HepG2 (cell line): ENCODE data around the gene ACSF3. TPM values are rescaled to one million over a fixed set of nuclear protein-coding genes. Genes with fewer than 3 reads are reported as not detected.

Experiments used
- GATAD2A ChIP-seq: IDR thresholded peaks from 2 replicates; pipeline ENCODE4 v1.6.1; 2016
- MAFF ChIP-seq: IDR thresholded peaks from 2 replicates; pipeline ENCODE4 v1.6.1; 2011; ENCODE audit warnings: low read depth, low read length, improper control_type of control experiment
- NFYB ChIP-seq: sonication (generic); formaldehyde crosslinking; IDR thresholded peaks from 2 replicates; pipeline ENCODE4 v1.4.0; 2020; ENCODE audit warnings: missing genetic modification reagents
- RXRA ChIP-seq: sonication (generic); formaldehyde crosslinking; IDR thresholded peaks from 2 replicates; pipeline ENCODE4 v1.5.1; 2020; ENCODE audit warnings: missing genetic modification reagents
- SCMH1 ChIP-seq: sonication (generic); formaldehyde crosslinking; IDR thresholded peaks from 2 replicates; pipeline ENCODE4 v1.9.0; 2021; ENCODE audit warnings: missing genetic modification reagents, mild to moderate bottlenecking, borderline replicate concordance
- TCF7L2 ChIP-seq: IDR thresholded peaks from 2 replicates; pipeline ENCODE4 v1.6.1; 2011; ENCODE audit warnings: mild to moderate bottlenecking, low read depth, low read length, moderate library complexity
- ZIK1 ChIP-seq: sonication (generic); formaldehyde crosslinking; IDR thresholded peaks from 2 replicates; pipeline ENCODE4 v1.5.0; 2020; ENCODE audit warnings: mild to moderate bottlenecking, low read depth, missing genetic modification reagents, borderline replicate concordance
- ZNF333 ChIP-seq: sonication (generic); formaldehyde crosslinking; IDR thresholded peaks from 2 replicates; pipeline ENCODE4 v1.4.0; 2020; ENCODE audit warnings: mild to moderate bottlenecking, missing genetic modification reagents, borderline replicate concordance
- ZNF383 ChIP-seq: sonication (generic); formaldehyde crosslinking; IDR thresholded peaks from 2 replicates; pipeline ENCODE4 v1.4.0; 2020; ENCODE audit warnings: missing genetic modification reagents, mild to moderate bottlenecking, borderline replicate concordance
- ZNF773 ChIP-seq: sonication (generic); formaldehyde crosslinking; IDR thresholded peaks from 2 replicates; pipeline ENCODE4 v1.4.0; 2020; ENCODE audit warnings: missing genetic modification reagents, borderline replicate concordance
- polyA plus RNA-seq, 8 experiments: library from polyadenylated mRNA; depleted of rRNA in 3 of 8; stranded (reverse) in 7 of 8; unstranded in 1 of 8; fragments of >200 nt; fragmentation: Illumina TruSeq in 4 of 8; extraction: Trizol in 4 of 8; gene quantifications; 2 replicates each; pipeline versions ENCODE4 v1.2.1 to v1.2.3, GENCODE V29; 2011 to 2016; ENCODE audit warnings: low read depth in 4 of 8, missing spikeins in 1 of 8, mixed read lengths in 1 of 8; ENCODE audit not compliant: insufficient read depth in 1 of 8
- total RNA-seq, 5 experiments: library from RNA; depleted of rRNA; stranded (reverse); fragments of >200 nt; fragmentation: Illumina TruSeq; extraction: Trizol; gene quantifications; 2 replicates each; pipeline ENCODE4 v1.2.3, GENCODE V29; 2016; ENCODE audit warnings: low read depth in 1 of 5
- TF ChIP-seq, protein P1 (sequence below): sonication (generic); formaldehyde crosslinking; IDR thresholded peaks from 2 replicates; pipeline ENCODE4 v1.4.0; 2020; ENCODE audit warnings: missing genetic modification reagents, borderline replicate concordance
- TF ChIP-seq, protein P2 (sequence below): sonication (generic); formaldehyde crosslinking; IDR thresholded peaks from 2 replicates; pipeline ENCODE4 v1.4.0; 2020; ENCODE audit warnings: missing genetic modification reagents
- TF ChIP-seq, protein P3 (sequence below): sonication (generic); formaldehyde crosslinking; IDR thresholded peaks from 2 replicates; pipeline ENCODE4 v1.9.0; 2021; ENCODE audit warnings: missing genetic modification reagents, mild to moderate bottlenecking, borderline replicate concordance
- TF ChIP-seq, protein P4 (sequence below): sonication (generic); formaldehyde crosslinking; IDR thresholded peaks from 2 replicates; pipeline ENCODE4 v1.4.0; 2020; ENCODE audit warnings: missing genetic modification reagents

The ACSF3 gene
- total and polyA plus RNA-seq, 2 of the 13 experiments (the other 11 are each of a cell fraction or from before 2014, with no cell fraction given): 14.9 to 30.6 TPM

DNA sequence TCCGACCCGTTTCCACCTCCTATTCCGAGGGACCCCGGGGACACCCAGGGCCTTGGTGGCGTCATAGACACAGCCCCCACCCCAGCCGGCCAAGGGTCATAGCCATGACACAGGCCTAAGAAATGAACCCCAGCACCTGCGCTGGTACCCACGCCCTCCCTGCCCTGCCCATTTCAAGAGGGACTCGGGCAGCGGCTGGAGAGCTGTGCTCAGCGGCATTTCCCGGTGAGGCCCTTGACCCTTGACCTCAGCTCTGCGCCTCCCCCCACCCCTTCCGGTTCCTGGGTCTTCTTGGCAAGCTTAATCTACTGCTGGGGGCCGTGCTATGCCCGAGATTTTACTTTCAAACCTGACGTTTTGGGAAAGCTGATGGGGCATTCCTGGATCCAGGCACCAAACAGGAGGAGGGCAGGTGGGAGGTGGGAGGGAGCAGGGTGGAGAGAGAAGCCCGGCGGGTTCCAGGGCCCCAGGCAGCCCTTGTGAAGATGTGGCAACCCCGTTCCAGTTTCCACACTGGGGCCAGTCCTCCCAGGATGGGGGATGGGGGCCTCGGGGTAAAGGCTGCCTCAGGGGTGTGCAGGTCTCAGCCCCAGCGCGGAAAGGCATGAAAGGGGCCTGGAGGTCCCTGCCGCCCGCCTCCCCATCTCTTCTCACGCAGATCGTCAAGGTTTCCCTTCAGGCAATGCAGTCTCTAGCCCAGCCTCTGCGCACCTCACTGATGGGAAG is 106.6 kb downstream of the ACSF3 start, which contains the start of gene SLC22A31 (continued):
- TF ChIP-seq, protein P1, sequence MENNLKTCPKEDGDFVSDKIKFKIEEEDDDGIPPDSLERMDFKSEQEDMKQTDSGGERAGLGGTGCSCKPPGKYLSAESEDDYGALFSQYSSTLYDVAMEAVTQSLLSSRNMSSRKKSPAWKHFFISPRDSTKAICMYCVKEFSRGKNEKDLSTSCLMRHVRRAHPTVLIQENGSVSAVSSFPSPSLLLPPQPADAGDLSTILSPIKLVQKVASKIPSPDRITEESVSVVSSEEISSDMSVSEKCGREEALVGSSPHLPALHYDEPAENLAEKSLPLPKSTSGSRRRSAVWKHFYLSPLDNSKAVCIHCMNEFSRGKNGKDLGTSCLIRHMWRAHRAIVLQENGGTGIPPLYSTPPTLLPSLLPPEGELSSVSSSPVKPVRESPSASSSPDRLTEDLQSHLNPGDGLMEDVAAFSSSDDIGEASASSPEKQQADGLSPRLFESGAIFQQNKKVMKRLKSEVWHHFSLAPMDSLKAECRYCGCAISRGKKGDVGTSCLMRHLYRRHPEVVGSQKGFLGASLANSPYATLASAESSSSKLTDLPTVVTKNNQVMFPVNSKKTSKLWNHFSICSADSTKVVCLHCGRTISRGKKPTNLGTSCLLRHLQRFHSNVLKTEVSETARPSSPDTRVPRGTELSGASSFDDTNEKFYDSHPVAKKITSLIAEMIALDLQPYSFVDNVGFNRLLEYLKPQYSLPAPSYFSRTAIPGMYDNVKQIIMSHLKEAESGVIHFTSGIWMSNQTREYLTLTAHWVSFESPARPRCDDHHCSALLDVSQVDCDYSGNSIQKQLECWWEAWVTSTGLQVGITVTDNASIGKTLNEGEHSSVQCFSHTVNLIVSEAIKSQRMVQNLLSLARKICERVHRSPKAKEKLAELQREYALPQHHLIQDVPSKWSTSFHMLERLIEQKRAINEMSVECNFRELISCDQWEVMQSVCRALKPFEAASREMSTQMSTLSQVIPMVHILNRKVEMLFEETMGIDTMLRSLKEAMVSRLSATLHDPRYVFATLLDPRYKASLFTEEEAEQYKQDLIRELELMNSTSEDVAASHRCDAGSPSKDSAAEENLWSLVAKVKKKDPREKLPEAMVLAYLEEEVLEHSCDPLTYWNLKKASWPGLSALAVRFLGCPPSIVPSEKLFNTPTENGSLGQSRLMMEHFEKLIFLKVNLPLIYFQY: no peak; the same call in 1 of the 2 replicates
- no peak for TF ChIP-seq MAFF
- TF ChIP-seq ZNF333 (CRISPR knock-in tag): 0 out of 2 replicates have a peak, but pooled peaks have one; percentile 29
- no peak for TF ChIP-seq ZNF773 (CRISPR knock-in tag)
- TF ChIP-seq ZNF383 (CRISPR knock-in tag): no peak
- peak; percentile 80 for TF ChIP-seq RXRA (CRISPR knock-in tag)
- TF ChIP-seq ZIK1: no peak
- TF ChIP-seq GATAD2A (CRISPR knock-in tag): peak; percentile 58; the same call in 1 of the 2 replicates
- no peak for TF ChIP-seq TCF7L2
- TF ChIP-seq, protein P2, sequence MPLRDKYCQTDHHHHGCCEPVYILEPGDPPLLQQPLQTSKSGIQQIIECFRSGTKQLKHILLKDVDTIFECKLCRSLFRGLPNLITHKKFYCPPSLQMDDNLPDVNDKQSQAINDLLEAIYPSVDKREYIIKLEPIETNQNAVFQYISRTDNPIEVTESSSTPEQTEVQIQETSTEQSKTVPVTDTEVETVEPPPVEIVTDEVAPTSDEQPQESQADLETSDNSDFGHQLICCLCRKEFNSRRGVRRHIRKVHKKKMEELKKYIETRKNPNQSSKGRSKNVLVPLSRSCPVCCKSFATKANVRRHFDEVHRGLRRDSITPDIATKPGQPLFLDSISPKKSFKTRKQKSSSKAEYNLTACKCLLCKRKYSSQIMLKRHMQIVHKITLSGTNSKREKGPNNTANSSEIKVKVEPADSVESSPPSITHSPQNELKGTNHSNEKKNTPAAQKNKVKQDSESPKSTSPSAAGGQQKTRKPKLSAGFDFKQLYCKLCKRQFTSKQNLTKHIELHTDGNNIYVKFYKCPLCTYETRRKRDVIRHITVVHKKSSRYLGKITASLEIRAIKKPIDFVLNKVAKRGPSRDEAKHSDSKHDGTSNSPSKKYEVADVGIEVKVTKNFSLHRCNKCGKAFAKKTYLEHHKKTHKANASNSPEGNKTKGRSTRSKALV (CRISPR knock-in tag): peak; percentile 43
- no peak for TF ChIP-seq SCMH1 (CRISPR knock-in tag)
- TF ChIP-seq, protein P3, sequence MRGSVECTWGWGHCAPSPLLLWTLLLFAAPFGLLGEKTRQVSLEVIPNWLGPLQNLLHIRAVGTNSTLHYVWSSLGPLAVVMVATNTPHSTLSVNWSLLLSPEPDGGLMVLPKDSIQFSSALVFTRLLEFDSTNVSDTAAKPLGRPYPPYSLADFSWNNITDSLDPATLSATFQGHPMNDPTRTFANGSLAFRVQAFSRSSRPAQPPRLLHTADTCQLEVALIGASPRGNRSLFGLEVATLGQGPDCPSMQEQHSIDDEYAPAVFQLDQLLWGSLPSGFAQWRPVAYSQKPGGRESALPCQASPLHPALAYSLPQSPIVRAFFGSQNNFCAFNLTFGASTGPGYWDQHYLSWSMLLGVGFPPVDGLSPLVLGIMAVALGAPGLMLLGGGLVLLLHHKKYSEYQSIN (CRISPR knock-in tag): no peak
- TF ChIP-seq, protein P4, sequence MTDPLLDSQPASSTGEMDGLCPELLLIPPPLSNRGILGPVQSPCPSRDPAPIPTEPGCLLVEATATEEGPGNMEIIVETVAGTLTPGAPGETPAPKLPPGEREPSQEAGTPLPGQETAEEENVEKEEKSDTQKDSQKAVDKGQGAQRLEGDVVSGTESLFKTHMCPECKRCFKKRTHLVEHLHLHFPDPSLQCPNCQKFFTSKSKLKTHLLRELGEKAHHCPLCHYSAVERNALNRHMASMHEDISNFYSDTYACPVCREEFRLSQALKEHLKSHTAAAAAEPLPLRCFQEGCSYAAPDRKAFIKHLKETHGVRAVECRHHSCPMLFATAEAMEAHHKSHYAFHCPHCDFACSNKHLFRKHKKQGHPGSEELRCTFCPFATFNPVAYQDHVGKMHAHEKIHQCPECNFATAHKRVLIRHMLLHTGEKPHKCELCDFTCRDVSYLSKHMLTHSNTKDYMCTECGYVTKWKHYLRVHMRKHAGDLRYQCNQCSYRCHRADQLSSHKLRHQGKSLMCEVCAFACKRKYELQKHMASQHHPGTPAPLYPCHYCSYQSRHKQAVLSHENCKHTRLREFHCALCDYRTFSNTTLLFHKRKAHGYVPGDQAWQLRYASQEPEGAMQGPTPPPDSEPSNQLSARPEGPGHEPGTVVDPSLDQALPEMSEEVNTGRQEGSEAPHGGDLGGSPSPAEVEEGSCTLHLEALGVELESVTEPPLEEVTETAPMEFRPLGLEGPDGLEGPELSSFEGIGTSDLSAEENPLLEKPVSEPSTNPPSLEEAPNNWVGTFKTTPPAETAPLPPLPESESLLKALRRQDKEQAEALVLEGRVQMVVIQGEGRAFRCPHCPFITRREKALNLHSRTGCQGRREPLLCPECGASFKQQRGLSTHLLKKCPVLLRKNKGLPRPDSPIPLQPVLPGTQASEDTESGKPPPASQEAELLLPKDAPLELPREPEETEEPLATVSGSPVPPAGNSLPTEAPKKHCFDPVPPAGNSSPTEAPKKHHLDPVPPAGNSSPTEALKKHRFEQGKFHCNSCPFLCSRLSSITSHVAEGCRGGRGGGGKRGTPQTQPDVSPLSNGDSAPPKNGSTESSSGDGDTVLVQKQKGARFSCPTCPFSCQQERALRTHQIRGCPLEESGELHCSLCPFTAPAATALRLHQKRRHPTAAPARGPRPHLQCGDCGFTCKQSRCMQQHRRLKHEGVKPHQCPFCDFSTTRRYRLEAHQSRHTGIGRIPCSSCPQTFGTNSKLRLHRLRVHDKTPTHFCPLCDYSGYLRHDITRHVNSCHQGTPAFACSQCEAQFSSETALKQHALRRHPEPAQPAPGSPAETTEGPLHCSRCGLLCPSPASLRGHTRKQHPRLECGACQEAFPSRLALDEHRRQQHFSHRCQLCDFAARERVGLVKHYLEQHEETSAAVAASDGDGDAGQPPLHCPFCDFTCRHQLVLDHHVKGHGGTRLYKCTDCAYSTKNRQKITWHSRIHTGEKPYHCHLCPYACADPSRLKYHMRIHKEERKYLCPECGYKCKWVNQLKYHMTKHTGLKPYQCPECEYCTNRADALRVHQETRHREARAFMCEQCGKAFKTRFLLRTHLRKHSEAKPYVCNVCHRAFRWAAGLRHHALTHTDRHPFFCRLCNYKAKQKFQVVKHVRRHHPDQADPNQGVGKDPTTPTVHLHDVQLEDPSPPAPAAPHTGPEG (CRISPR knock-in tag): no peak; the same call in 1 of the 2 replicates
- no peak for TF ChIP-seq NFYB (CRISPR knock-in tag)
